Stromal cell of bone marrow (primary cell): ENCODE data around the gene LDB3.

Experiments used
- DNase-seq: peaks from one replicate; pipeline ENCODE4 v3.0.0-alpha.2; 2012; ENCODE audit warnings: low read depth

Gene LDB3

GRCh38 chr10:86765548-86765947 lies 97.2 kb downstream of the LDB3 start:
- no peak for DNase-seq

- DNase-seq: no peak
Observed at GRCh38 chr10:86768412-86769062, 100.2 kb downstream of the LDB3 start.

DNA sequence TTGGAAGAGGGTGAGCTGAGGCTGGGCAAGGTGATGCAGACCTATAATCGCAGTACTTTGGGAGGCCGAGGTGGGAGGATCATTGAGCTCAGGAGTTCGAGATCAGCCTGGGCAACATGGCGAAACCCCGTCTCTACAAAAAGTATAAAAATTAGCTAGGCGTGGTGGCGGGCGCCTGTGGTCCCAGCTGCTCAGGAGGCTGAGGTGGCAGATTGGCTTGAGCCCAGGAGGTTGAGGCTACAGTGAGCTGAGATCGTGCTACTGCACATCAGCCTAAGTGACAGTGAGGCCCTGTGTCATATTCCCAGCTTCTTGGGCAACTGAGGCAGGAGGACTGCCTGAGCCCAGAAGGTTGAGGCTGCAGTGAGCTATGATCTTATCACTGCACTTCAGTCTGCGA lies 101.7 kb downstream of the LDB3 start:
- no peak for DNase-seq

GRCh38 chr10:86770412-86770960 lies 102.2 kb downstream of the LDB3 start:
- no peak for DNase-seq

DNA sequence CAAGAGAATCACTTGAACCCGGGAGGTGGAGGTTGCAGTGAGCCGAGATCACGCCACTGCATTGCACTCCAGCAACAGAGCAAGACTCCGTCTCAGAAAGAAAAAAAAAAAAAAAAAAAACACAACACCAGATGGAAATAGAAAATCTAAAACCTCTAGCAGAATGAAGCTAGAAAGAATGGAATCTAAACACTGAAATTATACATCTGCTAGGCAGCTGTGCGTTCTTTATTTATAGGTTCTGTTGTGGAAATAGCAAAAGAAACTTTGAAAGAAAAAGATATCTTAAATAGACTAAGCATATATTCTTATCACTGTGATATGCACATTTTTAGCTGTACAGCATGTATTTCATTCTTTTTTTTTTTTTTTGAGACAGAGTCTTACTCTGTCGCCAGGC lies 105.2 kb downstream of the LDB3 start:
- DNase-seq: no peak

DNA sequence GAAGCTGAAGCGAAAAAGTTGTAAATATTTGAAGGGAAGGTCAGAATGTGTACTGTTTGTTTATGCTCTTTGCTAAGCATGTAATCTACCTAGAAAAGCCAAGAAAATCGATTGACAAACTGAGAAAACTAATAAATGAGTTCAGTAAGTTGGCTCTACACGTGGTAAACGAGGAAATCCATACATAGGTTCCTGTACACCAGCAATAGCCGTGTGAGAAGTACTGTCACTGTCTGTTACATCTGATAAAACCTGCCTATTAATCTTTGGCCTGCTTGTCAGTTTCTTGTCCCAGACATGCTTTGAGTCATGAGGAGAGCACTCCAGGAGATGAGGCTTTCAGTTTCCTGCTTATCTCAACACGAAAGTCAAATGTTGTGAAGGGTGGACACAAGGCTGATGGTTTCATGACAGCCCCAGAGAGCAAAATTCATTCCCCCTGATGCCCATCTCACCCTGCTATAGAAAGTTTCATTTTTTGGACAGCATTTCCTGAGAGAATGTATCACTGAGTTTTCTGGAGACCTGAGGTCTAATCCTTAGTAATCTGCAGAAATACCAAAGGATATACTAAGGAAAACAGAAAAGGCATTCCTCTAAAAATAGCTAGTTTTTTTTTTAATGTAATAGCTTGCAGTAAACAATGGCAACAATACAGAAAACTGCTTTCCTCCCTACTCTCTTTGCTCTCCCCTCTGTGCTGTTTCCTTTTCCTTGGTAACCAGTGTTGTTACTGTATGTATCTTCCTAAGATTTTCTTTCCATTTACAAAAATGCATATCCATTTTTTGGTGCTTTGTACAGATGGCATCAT lies 107.0 kb downstream of the LDB3 start:
- no peak for DNase-seq

- no peak for DNase-seq
Observed at GRCh38 chr10:86775870-86776180, 107.5 kb downstream of the LDB3 start.

DNA sequence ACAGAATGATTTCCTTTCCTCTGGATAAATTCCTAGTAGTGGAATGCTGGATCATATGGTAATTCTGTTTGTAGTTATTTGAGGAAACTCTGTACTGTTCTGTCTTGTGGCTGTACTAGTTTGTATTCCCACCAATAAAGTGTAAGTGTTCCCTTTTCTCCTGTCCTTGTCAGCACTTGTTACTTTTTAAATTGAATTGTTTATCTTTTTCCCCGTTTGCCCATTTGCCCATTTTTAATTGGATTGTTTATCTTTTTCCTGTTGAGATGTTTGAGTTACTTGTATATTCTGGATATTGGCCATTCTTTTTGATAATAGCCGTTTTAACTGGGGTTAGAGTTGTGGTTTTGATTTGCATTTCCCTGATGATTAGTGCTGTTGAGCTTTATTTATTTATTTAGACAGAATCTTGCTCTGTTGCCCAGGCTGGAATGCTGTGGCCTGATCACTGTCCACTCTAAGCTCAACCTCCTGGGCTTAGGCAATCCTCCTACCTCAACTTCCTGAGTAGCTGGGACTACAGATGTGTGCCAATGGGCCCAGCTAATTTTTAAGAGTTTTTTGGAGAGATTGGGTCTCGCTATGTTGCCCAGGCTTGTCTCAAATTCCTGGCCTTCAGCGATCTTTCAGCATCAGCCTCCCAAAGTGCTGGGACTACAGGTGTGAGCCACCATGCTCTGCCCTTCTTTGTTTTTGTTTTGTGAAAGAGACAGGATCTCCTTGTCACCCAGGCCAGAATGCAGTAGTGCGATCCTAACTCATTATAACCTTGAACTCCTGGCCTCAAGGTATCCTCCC lies 111.1 kb downstream of the LDB3 start:
- DNase-seq: no peak

- no peak for DNase-seq
Observed at GRCh38 chr10:86782701-86783418, 114.5 kb downstream of the LDB3 start.

- DNase-seq: no peak
Observed at GRCh38 chr10:86785037-86785436, 116.7 kb downstream of the LDB3 start.
